PFSK-1 (cell line): ENCODE results near the gene UBAC2.

ENCODE experiments used
- POLR2AphosphoS5 ChIP-seq: IDR thresholded peaks from 2 replicates; pipeline ENCODE4 v1.6.1; 2012; ENCODE audit warnings: low read depth, mild to moderate bottlenecking, control low read depth, low read length, moderate library complexity
- REST ChIP-seq, 2 experiments: IDR thresholded peaks; 2 replicates each; pipeline versions ENCODE4 v1.6.1 to v1.8.0; 2011 to 2012; ENCODE audit warnings: low read depth in 2 of 2, low read length in 2 of 2, control low read depth in 1 of 2, inconsistent platforms in 1 of 2, mild to moderate bottlenecking in 1 of 2, moderate library complexity in 1 of 2; ENCODE audit not compliant: insufficient read depth in 1 of 2

GRCh38 chr13:99367106-99367616, 166.5 kb downstream of the UBAC2 start:
- TF ChIP-seq POLR2AphosphoS5 = no peak
- TF ChIP-seq REST (IDR thresholded peaks at IDR 0.05; ENCODE audit: insufficient read depth in 1 of 2, low read depth in 2 of 2, low read length in 2 of 2) = no peak
